Measurements from ENCODE around the gene MTAP.

MTAP gene

GRCh38 chr9:21854594-21854993 is 52.2 kb downstream of the MTAP start:
- no peak for DNase-seq

- no peak for DNase-seq
Measured at GRCh38 chr9:21856301-21857094, 54.1 kb downstream of the MTAP start.

DNA sequence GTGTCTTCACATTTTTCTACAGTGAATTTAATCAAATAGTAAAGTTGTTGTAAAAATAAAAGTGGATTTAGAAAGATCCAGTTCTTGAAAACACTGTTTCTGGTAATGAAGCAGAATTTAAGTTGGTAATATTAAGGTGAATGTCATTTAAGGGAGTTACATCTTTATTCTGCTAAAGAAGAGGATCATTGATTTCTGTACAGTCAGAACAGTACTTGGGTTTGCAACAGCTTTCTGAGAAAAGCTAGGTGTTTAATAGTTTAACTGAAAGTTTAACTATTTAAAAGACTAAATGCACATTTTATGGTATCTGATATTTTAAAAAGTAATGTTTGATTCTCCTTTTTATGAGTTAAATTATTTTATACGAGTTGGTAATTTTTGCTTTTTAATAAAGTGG is 60.4 kb downstream of the MTAP start:
- no peak for DNase-seq

DNA sequence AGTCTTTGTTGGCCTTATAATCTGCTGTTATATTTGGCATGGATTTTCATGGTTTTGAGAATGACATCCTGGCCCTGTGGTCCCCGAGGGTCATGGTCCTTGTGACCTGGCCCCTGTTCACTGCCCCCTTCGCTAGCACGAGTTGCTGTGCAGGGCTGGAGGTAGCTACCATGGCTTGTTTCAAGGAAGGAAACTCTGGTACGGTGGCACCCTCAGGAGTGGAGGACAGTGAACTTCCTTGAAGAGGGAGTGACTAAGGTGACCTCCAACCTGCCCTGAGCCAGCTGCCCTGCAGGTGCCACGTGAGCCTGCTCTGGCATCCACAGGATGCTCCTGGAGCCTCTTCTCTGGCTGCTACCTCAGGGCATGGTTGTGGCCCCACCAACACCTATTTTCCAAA is 62.1 kb downstream of the MTAP start:
- no peak for DNase-seq

DNA sequence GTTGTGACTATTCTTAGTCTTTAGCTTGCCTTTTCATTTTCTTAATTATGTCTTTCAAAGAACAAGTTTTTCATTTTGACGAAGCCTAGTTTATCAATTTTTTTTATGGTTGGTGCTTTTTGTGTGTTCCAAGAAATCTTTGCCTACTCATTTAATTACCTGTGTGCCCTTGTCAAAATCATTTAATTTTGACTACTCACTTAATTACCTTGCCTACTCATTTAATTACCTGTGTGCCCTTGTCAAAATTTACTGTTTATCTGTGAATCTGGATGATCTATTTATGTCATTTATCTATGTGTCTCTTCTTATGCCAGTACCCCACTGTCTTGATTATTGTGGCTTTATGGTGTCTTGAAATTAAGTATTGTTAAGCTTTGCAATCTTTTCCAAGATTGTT is 63.9 kb downstream of the MTAP start:
- no peak for DNase-seq

GRCh38 chr9:21871256-21871975 is 69.0 kb downstream of the MTAP start:
- DNase-seq: no peak

- no peak for DNase-seq
Measured at GRCh38 chr9:21872696-21873095, 70.3 kb downstream of the MTAP start.

DNA sequence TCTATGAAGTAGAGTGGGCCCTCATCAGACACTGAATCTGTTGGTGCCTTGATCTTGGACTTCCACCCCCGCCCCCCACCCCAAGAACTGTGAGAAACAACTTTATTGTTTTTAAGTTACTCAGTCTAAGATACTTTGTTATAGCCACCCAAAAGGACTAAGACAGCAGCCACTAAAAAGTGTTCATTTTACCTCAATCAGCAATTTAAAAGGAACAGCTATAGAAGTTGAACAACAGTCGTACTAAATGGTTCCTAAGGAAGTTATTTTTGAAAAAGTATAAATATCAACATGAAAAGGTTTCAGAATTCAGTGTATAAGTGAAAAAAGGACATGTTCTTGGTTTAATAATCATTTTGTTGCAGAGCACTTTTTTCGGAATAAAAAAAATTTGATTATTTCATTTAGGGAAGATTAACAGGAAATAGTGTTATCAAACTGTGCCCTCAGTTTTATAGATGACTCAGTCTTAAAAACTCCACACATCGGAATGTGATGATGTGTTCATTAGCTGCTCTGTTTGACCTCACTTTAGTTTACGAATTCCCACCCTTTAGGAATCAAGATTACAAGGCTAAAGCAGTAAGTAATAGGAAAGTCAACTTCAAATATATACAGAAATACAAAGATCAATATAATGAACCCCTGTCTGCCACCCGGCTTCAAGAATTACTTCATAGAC is 71.2 kb downstream of the MTAP start:
- no peak for DNase-seq

- DNase-seq: no peak
Measured at GRCh38 chr9:21875893-21876292, 73.5 kb downstream of the MTAP start.

- DNase-seq: no peak
Measured at GRCh38 chr9:21883642-21884041, 81.2 kb downstream of the MTAP start.

GRCh38 chr9:21889673-21890072 is 87.2 kb downstream of the MTAP start:
- no peak for DNase-seq

DNA sequence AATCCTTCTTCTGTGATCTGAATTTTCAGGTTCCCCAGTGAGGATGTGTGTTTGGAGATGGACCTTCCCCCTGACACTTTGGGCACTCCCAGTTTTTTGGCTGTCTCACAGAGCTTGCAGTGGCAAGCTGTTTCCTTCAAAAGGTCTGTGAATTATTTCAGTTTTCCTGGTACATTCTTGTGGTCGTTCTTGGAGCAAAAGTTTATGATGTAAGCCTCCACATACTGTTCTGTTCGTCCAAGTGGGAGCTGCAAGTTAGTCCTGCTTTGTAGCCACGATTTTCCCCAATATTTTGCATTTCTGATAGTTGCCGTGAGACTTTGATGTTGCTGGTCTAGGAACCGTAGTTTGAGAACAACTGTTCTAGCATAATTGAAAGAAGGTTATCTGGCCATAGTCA is 88.3 kb downstream of the MTAP start:
- DNase-seq: no peak

GRCh38 chr9:21901546-21901945 is 99.1 kb downstream of the MTAP start:
- no peak for DNase-seq

DNA sequence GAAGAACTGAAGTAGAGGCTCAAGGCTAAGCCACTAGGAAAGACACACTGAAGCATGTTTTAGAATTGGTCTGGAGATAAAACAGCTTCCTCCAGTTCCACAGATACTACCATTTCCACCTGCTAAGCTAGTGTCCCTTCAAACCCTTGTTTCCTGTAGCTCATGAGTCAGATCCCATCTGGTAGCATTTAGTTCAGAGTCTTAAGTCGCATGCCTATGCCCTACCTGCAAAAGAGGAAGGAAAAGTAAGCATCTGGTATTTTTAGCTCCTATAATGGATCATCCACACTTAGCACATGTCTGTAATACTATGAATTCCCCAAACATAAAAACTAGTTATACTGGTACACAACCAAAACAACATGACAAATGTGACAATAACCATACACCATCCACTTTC is 99.7 kb downstream of the MTAP start:
- DNase-seq: no peak

- DNase-seq: no peak
Measured at GRCh38 chr9:21903380-21903965, 101.0 kb downstream of the MTAP start.

DNA sequence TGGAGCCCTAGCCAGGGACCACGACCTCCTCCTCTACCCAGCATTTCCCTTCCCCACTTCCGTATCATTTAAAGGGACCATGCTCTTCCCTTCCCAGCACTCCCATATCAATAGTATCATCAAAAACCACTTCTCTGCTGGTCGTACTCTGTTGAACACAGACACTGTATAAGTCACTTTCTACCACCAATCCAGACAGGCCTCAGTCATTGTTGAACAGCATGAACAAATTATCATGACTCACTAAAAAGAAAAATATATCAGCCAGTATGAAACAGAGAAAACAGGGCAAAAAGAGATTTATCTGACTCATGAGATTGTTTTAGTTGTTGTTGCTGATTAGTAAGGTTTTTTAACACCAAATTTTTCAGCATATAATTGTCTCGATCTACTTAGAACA is 101.9 kb downstream of the MTAP start:
- no peak for DNase-seq

DNA sequence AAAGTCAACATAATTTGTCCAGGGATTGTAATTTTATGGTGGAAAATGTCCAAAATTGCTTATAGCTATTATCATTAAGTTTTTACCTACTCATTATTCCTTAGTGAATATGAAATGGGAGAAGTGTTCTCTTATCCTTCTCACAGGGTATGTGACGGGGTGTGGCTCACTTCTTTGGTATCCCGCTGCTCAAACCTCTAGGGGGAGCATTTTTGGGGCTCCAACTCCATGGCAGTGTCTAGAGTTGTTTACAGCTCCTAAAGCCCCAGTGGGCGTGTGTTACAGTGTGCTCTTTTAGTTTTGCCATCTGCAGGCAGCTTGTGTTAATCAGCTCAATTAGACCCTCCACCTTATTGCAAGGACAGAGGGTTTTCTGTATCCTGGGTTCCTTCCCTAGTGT is 102.3 kb downstream of the MTAP start:
- no peak for DNase-seq

DNA sequence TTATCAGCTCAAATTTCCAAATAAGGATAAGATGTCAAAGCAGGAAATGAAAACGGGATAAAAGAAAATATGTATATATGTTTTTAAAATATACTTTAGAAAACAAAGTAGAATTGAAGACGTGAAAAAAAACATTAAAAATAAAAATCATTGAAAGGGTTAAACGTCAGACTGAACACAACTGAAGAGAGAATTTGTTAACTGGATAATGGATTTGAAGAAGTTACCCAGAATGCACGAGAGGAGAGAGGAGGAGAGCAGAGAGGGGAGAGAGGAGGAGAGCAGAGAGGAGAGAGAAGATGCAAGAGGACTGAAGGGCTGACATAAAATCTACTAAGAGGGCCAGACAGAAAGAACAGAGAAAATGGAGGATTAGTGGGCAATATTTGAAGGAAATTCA is 103.8 kb downstream of the MTAP start:
- no peak for DNase-seq

DNA sequence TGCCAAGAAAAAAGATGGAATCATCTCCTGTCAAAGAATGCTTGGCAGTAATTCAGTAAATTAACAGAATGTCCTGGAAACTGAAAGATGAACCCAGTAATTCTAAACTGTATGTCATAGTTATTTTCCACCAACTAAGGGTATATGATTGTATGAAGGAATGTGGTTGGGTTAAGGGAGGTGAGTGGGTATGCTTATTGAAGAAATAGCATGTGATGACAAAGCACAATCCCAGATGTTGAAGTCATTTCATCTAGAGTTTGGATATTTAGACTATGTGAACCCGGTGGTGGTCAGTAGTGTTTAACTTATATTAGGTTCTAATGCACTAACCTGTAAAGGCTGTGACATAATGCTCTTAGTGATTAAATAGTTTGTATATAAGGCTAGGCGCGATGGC is 104.4 kb downstream of the MTAP start:
- DNase-seq: no peak

- DNase-seq: peak; percentile 2
Measured at GRCh38 chr9:21919377-21920362, 117.2 kb downstream of the MTAP start.

GRCh38 chr9:21923694-21924093 is 121.3 kb downstream of the MTAP start:
- no peak for DNase-seq

GRCh38 chr9:21927752-21928151 is 125.3 kb downstream of the MTAP start:
- no peak for DNase-seq

Measured in NCI-H748 treated with DMSO at 0.1 percent for 48 hours (cell line).